NCI-H2029 treated with DMSO at 0.1 percent for 48 hours (cell line): Measurements from ENCODE around the gene MFAP2.

Experiments used
- DNase-seq: peaks from one replicate; lab custom pipeline; 2025; lab: John Stamatoyannopoulos, UW

MFAP2 gene

DNA sequence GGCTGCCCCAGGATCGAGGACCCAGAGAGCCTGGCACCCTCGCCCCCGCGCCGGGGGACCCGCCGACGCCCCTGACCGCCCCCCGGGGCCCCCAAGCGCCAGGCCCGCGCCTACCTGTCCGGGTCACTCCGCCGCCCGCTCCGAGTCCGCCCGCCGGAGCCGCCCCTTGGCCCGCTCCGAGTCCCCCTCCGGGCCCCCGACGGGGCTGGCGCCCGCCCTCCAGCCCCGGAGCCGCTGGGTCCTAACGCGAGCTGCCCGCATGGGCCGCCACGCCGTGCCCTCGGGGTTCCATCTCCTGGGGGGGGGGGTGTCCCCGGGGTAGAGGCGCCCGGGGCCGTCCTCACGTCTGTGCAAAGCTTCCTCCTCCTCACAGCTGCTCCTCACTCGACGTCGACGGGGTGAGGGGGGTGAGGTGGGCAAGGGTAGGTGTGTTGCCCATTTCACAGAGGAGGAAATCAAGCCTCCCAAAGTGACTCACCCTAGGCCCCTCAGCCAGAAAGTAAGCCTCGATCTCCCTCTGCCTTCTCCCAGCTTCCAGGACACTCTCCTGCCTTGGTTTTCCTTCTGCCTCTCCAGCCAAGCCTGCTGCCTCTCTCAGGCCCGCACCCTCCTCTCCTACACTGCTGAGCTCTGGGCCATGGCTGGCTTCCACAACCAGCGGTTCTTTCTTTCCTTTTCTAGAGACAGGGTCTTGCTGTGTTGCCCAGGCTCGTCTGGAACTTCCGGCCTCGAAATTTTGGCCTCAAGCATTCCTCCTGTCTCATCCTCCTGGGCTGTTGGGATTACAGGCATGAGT is at the start of gene MFAP2:
TSS of gene MFAP2 (minus strand) at position 148 of the 796 bp plus-strand sequence. CDS start 2,347 bp downstream, outside the sequence.
- no peak for DNase-seq

GRCh38 chr1:17030206-17030605 is 49.8 kb upstream of the MFAP2 start:
- DNase-seq: no peak

DNA sequence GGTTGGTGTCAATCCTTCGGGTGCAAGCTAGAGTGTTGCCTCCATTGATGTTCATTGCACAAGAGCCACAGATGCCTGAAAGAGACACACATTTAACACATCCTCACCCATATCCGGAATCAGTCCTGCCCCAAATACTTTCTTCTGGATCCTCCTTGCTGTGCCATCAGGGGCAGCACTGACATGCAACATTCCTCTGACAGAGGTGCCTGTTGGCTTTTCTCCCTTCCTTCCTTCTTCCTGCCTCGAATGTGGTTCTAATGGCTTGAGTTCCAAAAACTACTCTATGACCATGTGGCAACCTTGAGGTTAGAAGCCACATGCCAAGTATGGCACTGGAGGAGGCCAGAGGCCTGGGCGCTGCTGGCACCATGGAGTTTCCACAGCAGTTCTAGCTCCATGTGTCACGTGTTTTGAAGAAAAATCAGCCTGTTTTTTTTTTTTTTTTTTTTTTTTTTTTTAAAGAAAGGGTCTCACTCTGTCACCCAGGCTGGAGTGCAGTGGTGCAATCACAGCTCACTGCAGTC is 48.3 kb upstream of the MFAP2 start:
- no peak for DNase-seq

DNA sequence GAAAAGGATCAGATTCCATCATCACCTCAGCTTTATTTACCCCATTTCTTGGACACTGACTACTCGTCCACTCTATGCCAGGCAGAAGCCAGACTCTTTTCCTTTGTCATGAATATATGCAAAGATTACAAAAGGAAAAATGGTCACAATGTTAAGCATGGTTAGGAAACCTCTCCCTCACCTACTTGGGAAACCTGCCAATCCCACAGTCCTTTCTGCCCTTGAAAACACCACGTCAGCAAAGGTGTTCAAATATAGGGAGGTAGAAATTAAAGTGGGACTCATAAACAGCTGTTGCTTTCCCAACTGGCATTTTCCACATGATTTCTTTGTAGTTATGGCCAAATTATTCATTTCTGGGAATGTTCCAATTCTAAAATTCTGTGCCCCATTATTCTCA is 47.5 kb upstream of the MFAP2 start:
- DNase-seq: peak; percentile 48

DNA sequence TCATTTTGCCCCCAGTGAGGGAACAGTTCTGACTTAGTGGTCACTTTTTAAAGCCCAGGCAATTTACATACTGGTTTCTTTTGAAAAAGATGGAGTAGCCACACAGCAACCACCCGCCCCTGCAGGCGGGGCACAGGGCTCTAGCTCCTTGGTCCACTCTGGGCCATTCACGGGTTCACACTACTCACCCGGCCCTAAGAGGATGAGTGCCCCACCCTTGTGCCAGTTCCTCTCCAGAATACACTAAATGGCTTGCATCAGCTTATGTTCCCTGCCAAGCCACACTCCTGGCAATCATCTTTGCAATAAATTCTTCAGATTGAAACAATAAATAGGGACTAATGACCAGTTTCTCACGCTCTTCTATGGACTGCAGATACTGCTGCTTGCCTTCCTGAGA is 47.0 kb upstream of the MFAP2 start:
- DNase-seq: no peak

DNA sequence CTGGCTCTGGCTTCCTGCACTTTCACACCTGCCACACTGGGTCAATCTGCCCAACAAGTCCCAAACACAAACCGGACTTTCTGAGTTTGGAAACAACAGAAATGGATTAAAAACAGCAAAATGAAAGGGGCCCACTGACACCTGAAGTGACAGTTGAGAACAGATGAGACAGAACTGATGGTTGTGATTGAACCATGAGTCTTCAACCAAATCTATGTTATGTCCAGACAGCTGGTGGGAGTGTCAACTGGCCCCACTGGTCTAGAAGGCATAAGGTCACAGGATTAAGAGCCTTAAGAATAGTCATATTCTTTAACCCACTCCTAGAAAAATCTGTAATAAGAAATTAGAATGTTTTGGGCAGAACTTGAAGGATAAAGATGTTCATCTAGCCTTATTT is 44.3 kb upstream of the MFAP2 start:
- DNase-seq: no peak

- no peak for DNase-seq
Observed at GRCh38 chr1:17023573-17023972, 43.2 kb upstream of the MFAP2 start.

GRCh38 chr1:17023102-17023501 is 42.7 kb upstream of the MFAP2 start:
- DNase-seq: no peak

DNA sequence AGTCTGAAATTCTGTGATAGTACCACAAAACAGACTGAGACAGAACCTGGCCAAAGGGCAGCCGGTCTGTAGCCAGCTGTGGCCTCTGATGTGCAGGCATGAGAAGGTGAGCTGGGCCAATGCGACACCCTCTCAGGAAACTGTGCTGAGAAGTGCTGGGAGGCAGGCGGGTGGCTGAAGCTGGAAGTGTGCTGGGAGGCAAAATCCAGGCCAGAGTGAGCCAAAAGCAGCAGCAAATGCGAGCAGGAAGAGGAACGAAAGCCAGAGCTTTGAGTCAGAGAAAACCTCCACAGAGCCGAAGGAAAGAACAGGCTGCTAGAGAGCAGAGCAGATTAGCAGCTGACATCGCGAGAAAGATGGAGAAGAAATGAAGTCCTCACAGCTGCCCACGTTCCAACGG is 41.5 kb upstream of the MFAP2 start:
- DNase-seq: no peak

- DNase-seq: no peak
Observed at GRCh38 chr1:17020502-17020901, 40.1 kb upstream of the MFAP2 start.

DNA sequence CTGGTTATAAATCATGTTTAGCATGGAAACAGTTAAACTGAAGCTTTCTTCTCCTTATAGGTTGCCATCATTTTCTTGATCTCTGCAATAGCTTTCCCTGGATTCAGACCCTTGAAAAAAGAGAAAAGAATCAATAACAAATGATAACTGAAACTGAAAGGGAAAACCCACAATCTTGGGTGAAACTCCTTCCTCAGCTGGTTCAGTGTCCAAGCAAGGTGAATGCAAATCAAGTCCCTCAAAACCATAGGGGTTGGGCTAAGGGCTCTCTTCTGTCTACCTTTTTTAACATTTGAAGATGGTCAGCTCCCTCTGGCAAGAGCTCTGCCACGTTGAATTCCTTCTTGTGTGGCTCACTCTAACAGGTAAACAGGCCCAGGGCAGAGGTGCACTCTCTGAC is 38.4 kb upstream of the MFAP2 start:
- DNase-seq: no peak

GRCh38 chr1:17017435-17017834 is 37.0 kb upstream of the MFAP2 start:
- no peak for DNase-seq

GRCh38 chr1:17016317-17016661 is 35.9 kb upstream of the MFAP2 start:
- DNase-seq: no peak

DNA sequence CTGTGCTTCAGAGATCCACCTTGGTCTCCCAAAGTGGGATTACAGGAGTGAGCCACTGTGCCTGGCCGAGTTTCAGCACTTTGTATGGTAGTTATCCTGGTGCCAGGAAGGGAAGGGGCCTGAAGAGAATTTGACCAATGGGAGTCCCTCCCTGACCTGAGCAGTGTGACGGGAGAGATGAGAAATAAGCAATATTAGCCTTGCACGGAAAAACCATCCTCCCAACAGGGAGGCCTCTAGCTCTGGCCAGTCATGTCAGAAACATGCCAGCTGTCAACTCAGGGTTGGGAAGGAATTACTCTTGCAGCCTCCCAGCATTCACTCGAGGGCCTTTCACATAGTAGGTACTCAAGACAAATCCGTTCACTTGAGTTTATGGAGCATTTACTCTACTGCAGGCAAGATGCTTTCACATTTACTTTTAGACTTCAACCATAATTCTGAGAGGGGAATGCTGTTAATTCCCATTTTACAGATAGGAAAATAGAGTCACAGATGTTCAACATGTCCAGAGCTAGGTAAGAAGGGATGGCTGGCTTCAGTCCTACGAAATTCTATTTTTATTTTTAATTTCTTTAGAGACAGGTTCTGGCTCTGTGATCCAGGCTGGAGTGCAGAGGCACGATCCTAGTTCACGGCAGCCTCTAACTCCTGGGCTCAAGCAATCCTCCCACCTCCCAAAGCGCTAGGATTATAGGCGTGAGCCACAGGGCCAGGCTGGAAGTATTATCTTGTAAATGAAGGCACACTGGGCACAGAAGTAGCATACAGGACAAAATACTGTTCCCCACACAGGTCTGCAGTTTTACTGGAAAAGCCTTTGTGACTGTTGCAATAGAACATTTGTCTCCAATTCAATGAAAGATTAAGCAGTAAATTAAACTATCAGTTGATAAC is 34.5 kb upstream of the MFAP2 start:
- no peak for DNase-seq

DNA sequence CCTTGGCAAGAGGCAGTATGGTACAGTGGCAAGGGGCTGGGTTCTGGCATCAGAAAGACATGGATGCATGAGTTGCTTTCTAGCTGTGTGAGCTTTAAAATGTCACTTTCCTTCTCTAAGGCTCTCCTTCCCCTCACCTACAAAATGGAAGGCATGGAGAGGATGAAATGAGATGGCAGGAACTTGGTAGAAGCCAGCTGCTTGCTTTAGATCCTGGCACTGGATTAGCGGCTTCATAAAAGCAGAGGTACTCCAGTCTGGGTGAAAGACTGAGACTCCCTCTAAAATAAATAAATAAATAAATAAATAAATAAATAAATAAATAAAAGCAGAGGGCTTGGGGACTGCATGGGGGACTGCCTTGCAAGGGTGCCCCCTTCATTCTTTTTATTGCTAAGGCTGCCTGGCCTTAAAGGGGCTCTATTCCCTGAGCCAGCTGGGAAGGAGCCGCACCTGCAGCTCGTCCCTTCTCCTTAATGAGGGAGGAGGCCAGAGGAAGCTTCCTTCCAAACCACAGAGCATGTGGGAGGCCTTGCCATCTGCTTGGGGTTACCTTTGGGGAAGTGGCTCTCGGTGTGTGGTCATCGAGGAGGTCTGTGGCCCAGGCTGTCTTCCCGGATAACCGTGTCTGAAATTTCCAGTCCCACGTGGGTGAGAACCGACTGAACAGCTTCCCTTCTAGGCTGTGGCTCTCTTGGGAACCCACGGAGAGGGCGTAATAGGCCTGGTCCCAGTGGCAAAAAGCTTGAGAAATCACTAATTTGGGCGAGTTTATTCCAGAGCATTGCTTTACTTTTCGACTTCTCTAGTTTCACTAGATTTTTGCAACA is 33.3 kb upstream of the MFAP2 start:
- DNase-seq: no peak

DNA sequence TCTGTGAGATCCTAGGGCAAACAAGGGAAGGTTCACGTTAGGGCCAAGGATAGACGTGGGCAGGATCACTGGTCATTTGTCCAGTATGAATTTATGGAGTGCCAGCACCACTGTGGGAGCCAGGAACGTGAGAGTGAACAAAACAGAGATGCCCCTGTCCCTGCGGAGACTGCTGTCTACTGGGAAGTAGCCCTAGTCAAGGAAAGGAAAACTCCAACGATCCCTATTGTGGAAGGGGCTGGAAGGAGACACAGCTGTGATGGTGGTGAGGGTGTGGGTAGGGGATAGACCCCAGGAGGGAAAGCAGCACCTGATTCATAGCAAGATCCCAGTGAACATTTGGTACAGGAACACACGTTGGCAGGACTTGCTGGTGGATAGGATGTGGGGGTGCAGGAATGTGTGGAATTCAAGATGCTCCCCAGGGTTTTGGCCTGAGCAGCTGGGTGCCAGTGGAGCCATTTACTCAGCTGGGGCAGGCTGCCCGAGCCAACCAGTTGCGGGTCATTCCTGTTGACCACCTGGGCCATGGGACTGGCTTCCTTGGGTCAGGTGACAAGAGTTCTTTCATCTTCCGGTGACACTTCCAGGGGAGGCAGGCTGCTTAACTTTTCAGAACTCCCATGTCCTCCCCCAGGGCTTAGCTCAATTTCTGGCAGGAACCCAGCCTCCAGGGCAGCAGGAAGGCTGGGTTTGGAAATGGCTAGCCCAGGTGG is 32.5 kb upstream of the MFAP2 start:
- DNase-seq: no peak

DNA sequence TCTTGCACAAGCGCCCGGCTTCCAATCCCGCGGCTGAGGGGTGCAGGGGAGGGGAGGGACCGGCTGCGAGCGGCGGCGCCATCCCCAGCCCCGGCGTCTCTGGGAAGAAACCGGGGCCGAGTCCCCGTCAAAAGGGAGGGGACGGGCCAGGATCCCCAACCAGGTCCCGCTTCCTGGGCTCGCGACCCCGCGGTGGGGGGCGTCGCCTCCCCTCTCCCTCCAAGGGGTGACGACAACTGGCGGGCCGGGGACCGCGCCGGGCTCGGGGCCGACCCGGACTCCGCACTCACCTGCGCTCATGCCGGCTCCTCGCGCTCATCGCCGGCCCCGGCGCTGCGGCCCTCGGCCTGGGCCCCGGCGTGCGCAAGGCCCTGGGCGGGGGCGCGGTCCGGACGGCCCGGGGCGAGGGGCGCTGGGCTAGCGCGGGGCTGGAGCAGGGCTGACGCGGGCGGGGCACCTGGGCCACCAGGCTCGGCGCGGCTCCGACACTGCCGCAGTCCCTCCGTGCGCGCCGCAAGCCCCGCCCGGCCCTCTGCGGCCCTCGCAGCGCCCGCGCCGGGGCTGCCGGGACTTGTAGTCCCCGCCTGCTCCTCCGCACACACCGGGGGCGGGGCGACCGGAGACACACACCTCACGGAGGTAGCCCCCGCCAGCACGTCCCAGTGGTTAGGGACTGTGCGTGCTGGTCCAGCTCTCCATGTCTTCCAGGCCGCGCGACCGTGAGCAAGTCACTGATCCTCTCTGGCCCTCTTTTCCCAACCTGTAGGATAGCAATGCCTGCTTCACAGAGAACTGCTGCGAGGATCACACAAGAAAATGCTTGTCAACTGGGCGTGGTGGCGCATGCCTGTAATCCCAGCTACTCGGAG is 31.3 kb upstream of the MFAP2 start, which contains the start of gene ATP13A2:
TSS of gene ATP13A2 (minus strand) at position 490 of the 869 bp plus-strand sequence. CDS start at position 300, 190 bp downstream.
- peak; percentile 11 for DNase-seq

DNA sequence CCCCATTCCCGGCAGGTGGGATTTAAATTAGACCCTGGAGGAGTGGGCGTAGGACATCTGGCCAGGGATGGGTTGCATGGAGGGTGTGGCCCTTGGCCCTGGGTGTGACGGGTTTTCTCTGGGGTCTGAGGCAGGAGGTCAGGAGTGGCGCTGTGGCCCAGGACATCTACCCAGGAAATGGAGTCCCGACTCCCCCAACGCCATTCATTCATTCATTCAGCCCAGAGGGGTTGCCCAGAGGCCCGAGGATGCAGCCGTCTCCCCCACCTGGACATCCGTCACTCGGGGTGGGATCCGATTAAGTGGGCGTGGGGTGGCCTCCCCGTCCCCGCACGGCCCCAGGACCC is 30.6 kb upstream of the MFAP2 start:
- DNase-seq: no peak

DNA sequence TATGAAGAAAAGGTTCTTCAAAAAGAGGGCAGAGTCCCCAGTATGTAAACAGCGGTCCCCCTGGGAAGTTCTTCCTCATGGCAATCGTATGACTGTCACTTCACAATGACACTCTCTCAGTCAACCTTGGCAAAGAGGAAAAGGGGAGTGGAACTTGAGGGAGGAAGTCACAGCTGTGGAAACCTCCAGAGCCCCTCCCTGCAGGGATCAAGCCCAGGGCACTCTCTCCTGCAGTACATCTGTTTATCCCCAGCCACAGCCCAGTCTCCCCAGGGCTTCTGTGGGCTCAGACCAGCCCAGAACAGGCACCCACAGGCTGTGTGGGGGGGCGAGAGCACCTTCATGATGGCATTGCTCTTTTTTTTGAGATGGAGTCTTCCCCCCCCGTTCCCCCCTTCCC is 29.3 kb upstream of the MFAP2 start:
- no peak for DNase-seq

DNA sequence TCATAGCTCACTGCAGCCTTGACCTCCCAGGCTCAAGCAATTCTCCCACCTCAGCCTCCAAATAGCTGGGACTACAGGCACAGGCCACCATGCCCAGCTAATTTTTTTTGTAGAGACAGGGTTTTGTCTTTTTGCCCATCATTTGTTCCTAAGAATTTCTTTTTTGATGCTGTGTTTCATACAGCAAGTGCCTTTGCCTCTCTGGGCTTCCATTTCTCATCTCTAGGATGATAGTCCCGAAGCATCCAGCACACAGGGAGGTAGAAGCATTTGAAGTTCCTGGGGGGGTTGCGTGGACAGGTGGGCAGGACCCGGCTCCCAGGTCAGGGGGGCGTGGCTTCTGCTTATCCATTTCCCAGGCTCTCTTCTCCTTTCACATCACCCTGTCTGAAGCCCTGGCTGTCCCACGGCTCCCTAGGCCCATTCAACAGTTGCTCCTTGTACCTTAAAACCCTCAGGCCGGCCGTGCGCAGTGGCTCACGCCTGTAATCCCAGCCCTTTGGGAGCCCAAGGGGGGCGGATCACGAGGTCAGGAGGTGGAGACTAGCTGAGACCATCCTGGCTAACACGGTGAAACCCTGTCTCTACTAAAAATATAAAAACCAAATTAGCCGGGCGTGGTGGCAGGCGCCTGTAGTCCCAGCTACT is 27.9 kb upstream of the MFAP2 start:
- no peak for DNase-seq
